Measurements from ENCODE around the gene AGBL4.

AGBL4 gene

DNA sequence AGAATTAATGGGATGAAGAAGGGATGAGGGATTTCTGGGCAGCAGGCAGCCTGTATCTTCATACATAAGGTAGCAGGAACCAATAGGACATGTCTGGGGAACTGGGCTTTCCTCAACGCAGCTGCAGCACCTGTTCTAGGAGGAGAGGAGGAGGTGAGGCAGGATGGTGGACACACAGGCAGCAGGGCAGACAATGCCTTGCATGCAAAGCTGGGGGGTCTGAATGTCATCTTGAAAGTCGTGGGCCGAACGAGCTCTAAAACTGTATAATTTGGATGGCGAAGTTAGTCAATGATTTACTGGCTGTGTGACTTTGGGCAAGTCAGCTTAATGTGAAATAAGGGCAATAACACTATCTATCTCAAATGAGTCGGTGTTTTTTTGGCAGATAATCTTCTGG is 1371.4 kb downstream of the AGBL4 start:
- Histone ChIP-seq H3K27ac (no peak overlapping the region), H3K27me3 (no peaks in the 10 kb centered on the region), H3K4me3 (no peak overlapping the region), H3K36me3 (no peaks in the 10 kb centered on the region), H3K4me2 (0 out of 2 replicates have a peak overlapping the region, but pooled peaks have one; percentile 70), H3K4me1 (peaks cover 79% of the 10 kb centered on the region), H4K20me1 (no peaks in the 10 kb centered on the region), H3K9ac (no peak overlapping the region), H3K9me3 (no peaks in the 10 kb centered on the region)
- no peak for TF ChIP-seq Cebpa-rat (IDR thresholded peaks at IDR 0.05)

DNA sequence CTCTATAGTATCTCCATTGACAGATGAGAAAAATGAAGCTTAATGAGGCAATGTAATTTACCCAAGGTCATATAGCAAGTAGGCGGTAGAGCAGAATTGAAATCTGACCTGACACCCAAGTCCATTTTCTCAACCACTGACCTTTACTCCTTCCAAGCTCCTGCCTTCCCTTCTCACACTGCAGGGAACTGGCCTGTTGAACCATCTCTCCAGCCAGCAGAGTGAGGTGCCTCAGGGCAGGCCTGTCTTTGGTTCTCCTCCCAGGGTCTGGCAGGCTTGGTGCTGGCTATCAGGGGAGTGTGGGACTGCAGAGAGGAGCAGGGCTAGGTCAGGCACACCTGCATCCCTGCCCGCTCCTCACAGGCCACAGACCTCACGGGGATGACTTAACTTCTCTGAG is 1373.9 kb downstream of the AGBL4 start:
- H3K4me1 ChIP-seq = peaks cover 70% of the 10 kb centered on the region
- peak overlapping the region; percentile 70 for H3K4me2 ChIP-seq
- no peaks in the 10 kb centered on the region for H3K27me3 ChIP-seq

DNA sequence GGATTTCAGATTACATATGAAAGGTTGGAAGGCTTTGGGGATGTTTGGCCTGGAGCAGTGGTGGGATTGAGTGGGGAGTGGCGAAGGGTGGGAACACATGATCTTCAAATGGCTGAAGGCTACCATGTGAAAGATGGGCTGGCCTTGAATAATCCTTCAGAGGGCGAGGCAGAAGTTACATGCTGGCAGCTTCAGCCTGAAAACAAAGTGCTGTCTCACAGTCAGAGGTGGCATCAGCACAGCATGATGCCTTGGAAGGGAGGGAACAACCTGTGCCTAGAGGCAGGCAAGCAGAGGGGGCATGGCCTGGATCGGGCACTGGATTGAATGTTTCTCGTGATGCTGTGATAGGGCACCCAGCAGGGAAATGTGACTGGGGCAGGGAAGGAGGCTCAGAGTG is 1377.9 kb downstream of the AGBL4 start:
- Histone ChIP-seq H3K27me3 (no peaks in the 10 kb centered on the region), H3K9me3 (no peaks in the 10 kb centered on the region; the same call in 1 of the 2 replicates), H3K9ac (no peak overlapping the region), H3K36me3 (no peaks in the 10 kb centered on the region), H3K4me3 (no peak overlapping the region), H4K20me1 (no peaks in the 10 kb centered on the region), H3K4me1 (peaks cover 35% of the 10 kb centered on the region), H3K27ac (no peak overlapping the region), H3K4me2 (no peak overlapping the region)
- TF ChIP-seq Cebpa-rat (IDR thresholded peaks at IDR 0.05) = no peak

More for the DNA sequence above, 1373.9 kb downstream of the AGBL4 start:
- Histone ChIP-seq H3K9me3 (no peaks in the 10 kb centered on the region), H3K9ac (no peak overlapping the region), H4K20me1 (no peaks in the 10 kb centered on the region), H3K4me3 (no peak overlapping the region), H3K36me3 (no peaks in the 10 kb centered on the region), H3K27ac (peak overlapping the region; percentile 24; the same call in 1 of the 2 replicates)
- no peak for TF ChIP-seq Cebpa-rat (IDR thresholded peaks at IDR 0.05)

DNA sequence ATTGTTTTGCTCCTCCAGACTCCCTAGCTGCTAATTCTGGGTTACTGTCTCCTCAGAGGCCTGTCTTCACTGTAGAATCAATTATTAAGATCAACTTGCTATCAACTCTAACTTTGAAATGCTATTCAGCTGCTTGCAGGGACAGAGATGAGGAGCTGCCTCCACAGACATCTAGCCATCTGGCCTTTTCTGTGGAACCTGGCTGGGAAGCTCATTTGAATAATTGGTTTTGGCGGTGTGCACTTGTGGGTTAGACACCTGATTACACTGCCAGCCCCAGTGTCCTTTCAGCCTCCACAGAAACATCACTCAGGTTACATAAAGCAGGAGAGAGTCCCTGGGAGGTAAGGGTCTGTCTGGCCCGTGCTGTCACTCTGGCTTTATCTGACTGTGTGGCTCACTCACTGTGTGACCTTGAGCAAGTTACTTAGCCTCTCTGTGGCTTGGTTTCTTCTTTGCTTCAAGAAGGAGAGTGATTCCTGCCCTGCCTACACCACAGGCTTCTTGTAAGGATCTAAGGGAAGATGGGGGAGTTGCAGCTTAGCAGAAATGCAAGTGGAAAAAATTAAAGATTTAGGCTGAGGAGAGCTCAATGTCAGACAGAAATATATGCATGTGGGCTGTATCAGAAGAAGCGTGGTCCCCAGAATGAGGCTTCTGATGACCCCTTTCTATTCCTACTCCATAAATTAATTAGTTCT is 1378.7 kb downstream of the AGBL4 start:
- Histone ChIP-seq H3K9ac (no peak overlapping the region), H3K4me1 (peaks cover 26% of the 10 kb centered on the region), H4K20me1 (no peaks in the 10 kb centered on the region), H3K36me3 (no peaks in the 10 kb centered on the region), H3K4me3 (no peak overlapping the region), H3K27ac (no peak overlapping the region), H3K4me2 (no peak overlapping the region), H3K27me3 (no peaks in the 10 kb centered on the region), H3K9me3 (no peaks in the 10 kb centered on the region; the same call in 1 of the 2 replicates)
- no peak for TF ChIP-seq Cebpa-rat (IDR thresholded peaks at IDR 0.05)

DNA sequence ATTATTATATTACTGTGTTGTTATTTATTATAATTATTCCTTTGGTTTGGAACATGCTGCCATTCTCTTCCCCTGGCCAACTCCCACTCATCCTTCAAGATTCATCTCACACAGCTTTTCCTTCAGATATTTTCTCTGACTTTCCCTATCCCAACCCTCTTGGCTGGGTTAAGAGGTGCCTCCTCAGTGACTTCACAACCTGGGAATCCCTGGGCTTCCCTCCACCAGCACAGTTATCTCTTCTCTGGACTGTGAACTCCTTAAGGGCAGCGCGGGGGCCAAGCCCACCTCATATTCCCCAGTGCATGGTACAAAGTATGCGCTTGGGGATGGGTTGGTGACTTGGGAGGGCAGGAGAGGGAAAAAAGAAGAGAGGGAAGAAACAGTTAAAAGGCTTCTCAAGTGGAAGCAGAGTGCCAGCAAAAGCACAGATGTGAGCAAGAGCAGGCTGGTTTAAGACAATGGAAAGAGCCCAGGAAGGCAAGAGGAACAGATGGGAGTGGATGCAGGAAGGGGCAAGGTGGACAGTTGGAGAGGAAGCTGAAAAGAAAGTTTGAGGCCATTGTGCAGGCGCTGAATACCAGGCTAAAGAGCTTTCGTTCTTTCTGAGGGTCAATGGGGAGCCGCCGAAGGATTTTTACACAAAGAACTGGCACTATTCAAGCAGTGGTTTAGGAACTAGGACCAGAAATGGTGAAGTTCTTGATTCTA is 1379.4 kb downstream of the AGBL4 start:
- no peak overlapping the region for H3K4me2 ChIP-seq
- no peak overlapping the region for H3K27ac ChIP-seq
- H3K27me3 ChIP-seq = no peaks in the 10 kb centered on the region
- TF ChIP-seq Cebpa-rat (IDR thresholded peaks at IDR 0.05) = no peak
- H3K4me1 ChIP-seq = peaks cover 20% of the 10 kb centered on the region; the same call in 1 of the 2 replicates
- no peak overlapping the region for H3K4me3 ChIP-seq
- no peaks in the 10 kb centered on the region for H4K20me1 ChIP-seq
- no peak overlapping the region for H3K9ac ChIP-seq
- no peaks in the 10 kb centered on the region for H3K36me3 ChIP-seq
- no peaks in the 10 kb centered on the region; the same call in 1 of the 2 replicates for H3K9me3 ChIP-seq

DNA sequence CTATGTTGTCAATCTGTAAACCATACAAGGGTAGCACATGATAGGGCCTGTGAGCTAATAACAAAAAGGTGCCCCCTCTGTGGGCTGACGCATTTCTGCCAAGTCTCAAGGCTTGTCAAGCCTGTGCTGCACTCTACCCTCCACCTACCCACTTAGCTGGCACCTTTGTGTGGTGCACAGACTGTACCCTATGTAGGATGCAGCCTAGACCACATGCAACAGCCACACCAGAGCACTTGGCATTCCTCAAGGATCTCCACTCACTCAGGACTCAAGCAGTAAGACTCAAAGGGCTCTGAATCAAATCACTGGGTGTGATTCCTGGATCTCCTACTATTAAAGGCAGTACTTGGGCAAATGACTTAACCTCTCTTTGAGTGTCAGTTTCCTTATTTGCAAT is 1380.6 kb downstream of the AGBL4 start:
- no peak overlapping the region for H3K27ac ChIP-seq
- no peak overlapping the region for H3K9ac ChIP-seq
- no peaks in the 10 kb centered on the region; the same call in 1 of the 2 replicates for H3K9me3 ChIP-seq
- H3K27me3 ChIP-seq = no peaks in the 10 kb centered on the region
- no peak overlapping the region for H3K4me3 ChIP-seq
- no peaks in the 10 kb centered on the region for H3K36me3 ChIP-seq
- H4K20me1 ChIP-seq = no peaks in the 10 kb centered on the region
- no peak overlapping the region for H3K4me2 ChIP-seq
- TF ChIP-seq Cebpa-rat (IDR thresholded peaks at IDR 0.05) = no peak
- peaks cover 20% of the 10 kb centered on the region; the same call in 1 of the 2 replicates for H3K4me1 ChIP-seq

DNA sequence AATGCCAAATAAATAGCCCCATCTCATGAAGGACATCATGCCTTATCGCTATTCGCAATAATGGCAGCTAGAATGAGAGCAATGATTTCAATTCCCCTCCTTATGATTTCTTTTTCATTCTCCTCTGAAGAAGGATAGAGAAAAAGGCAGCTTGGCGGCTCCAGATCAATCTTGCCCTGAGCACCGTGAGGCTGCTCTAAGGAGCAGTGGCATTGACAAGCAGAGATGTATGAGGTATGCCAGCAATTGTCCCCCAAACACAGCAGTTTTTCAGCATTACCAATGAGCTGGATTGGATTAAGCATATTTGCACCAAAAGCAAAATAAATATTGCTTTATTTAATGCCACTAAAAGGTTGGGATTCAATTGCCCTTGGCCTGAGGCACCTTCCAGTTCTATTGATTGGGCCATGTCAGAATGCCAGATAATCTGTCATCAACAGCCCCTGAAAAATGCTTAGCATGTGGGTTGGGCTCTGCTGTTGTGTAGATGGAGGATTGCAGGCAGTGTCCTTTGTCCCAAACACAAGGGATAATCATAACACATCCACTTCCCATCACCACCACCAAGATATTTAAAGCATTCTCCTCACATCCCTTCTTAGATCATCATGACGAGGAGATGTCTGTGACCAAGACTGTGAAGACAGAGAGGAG is 1382.8 kb downstream of the AGBL4 start:
- Histone ChIP-seq H3K9ac (no peak overlapping the region), H3K36me3 (no peaks in the 10 kb centered on the region), H3K27me3 (no peaks in the 10 kb centered on the region), H3K4me1 (peaks cover 11% of the 10 kb centered on the region; the same call in 1 of the 2 replicates), H3K27ac (no peak overlapping the region), H3K9me3 (no peaks in the 10 kb centered on the region; the same call in 1 of the 2 replicates), H4K20me1 (no peaks in the 10 kb centered on the region), H3K4me2 (no peak overlapping the region), H3K4me3 (no peak overlapping the region)
- no peak for TF ChIP-seq Cebpa-rat (IDR thresholded peaks at IDR 0.05)

DNA sequence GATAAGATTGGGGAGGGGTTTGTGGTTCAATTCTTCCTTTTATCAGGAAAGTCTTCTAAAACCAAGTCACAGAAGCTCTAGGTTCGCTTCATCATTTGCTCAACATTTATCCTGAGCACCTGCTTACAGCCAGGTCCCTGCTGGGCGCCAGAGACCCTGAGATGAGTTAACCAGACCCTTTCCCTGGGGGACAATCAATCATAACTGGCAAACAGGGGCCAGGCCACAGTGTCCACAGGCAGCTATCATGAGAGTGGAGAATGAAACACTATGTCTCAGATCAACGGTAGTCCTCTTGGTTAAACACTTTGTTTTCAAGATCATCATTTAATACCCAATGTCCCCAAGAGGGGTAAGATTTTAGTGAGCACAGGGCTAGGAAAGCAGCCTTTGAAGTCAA is 1393.9 kb downstream of the AGBL4 start:
- Histone ChIP-seq H3K4me2 (peak overlapping the region; percentile 69), H3K9me3 (no peaks in the 10 kb centered on the region)

DNA sequence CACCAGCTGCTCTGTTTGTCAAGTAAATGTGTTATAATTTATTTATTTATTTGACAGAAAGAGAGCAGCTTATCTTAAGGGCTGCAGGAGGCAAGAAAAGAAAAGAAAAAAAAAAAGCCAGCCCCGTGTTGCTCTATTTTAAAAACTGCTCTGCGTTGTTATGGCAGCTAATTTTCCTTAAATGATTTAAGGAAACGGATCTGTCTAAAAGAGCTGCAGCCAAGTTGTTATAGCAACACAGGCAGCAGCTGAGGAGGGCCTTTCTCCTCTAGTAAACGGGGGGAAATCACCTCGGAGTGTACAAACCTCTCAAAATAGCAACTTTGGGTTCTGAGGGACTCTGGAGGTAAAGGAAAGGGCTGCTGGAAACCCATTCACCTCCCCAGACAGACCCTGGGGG is 1396.3 kb downstream of the AGBL4 start:
- H4K20me1 ChIP-seq = no peaks in the 10 kb centered on the region
- H3K4me2 ChIP-seq = peak overlapping the region; percentile 69
- no peaks in the 10 kb centered on the region for H3K27me3 ChIP-seq
- H3K9me3 ChIP-seq = no peaks in the 10 kb centered on the region
- no peaks in the 10 kb centered on the region for H3K36me3 ChIP-seq
- TF ChIP-seq Cebpa-rat (IDR thresholded peaks at IDR 0.05) = no peak
- H3K4me1 ChIP-seq = peaks cover 90% of the 10 kb centered on the region
- H3K9ac ChIP-seq = peak overlapping the region; percentile 32; the same call in 1 of the 2 replicates
- H3K4me3 ChIP-seq = no peak overlapping the region
- peak overlapping the region; percentile 50; the same call in 1 of the 2 replicates for H3K27ac ChIP-seq

More for the DNA sequence above, 1393.9 kb downstream of the AGBL4 start:
- Histone ChIP-seq H4K20me1 (no peaks in the 10 kb centered on the region), H3K27me3 (no peaks in the 10 kb centered on the region), H3K9ac (no peak overlapping the region), H3K4me3 (no peak overlapping the region), H3K27ac (no peak overlapping the region), H3K4me1 (peaks cover 66% of the 10 kb centered on the region), H3K36me3 (no peaks in the 10 kb centered on the region)
- no peak for TF ChIP-seq Cebpa-rat (IDR thresholded peaks at IDR 0.05)

Data from BLaER1 (cell line).